GM19351 (cell line): Measurements from ENCODE around the gene DENND6B.

ENCODE experiments used
- ATAC-seq: cut with Tn5 transposase; IDR thresholded peaks from one replicate; pipeline ENCODE4 v1.9.1; 2021; ENCODE audit warnings: mild to moderate bottlenecking, moderate library complexity; ENCODE audit not compliant: unreplicated experiment

The DENND6B gene

DNA sequence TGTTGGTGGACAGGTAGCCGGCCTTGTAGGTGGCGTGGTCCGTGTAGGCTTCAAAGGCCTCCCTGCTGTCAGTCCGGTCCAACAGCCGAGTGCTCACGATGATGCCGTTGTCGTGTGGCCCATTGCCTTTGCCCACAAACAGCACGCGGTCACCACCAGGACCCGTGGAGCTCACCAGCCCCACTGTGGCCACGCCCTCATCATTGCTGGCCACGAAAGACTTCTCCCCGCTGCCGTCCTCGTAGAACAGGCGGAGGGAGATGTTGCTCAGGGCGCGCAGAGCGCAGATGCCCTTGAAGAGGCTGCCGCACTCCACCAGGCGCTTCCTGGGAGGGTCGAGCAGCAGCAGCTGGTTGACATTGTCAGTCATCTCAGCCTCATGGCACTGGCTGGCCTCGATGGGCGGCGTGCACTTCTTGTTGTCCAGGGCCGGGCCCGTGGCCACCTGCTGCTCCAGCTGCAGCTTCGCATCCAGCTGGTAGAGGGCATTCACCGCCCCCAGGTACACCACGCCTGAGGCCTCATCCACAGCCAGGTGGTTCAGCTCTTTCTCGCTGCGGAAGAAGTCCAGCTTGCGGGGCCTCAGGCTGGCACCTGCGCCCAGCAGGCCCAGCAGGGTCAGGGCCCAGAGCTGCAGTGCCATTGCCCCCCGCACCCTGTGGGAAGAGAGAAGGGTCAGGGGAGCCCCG lies 36.7 kb downstream of the DENND6B start:
- ATAC-seq = no peak

DNA sequence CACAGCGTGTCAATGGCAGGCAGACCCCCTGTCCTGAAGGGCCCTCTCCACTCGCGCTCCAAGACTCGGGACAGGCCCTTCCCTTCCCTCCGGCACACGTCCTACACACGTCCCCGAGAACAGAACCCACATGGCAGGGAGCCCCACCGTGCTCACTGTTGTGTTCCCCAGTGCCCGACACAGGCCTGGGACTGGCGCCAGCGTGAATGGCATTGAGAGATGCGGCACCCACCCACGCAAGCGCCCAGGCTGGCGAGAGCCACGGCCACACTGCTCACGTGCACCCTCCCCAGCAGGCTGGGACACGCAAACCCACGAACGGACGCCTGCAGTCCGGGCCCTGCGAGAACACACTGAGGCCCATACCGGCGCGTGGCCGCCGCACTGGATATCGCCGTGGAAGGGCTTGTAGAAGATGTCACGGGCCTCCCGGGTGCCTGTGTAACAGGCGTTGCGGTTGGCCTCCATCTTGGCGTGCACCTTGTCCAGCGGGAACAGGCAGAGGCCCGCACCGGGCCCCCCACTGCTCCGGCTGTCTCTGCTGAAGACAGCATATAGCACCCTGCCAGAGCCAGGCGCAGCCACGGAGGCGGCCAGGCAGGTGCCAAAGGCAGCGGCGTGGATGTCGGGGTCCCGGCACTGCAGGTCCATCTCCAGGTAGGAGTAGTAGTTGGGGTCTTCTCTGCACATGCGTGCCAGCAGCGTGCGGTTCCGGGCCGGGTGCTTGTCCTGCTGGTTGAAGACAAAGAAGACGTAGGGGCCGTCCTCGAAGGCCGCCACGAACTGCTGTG lies 37.5 kb downstream of the DENND6B start:
- ATAC-seq = no peak

DNA sequence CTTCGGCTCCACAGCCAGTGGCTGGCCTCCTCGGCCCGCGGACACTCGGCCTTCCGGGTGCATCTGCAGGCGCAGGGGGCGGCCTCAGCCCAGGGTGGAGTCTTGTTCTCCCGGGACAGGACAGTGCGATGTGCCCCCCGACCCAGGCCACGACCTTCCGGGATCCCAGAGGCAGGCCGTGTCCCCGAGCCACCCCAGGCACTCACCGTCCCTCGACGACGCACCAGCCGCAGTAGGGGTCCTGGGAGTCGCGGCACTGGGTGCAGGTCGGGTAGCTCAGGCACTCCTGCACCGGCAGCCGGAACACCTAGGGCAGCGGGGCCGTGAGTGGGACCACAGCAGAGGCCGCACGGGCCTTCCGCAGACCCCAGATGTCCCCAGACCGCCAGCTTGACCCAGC lies 39.1 kb downstream of the DENND6B start:
- ATAC-seq = no peak

DNA sequence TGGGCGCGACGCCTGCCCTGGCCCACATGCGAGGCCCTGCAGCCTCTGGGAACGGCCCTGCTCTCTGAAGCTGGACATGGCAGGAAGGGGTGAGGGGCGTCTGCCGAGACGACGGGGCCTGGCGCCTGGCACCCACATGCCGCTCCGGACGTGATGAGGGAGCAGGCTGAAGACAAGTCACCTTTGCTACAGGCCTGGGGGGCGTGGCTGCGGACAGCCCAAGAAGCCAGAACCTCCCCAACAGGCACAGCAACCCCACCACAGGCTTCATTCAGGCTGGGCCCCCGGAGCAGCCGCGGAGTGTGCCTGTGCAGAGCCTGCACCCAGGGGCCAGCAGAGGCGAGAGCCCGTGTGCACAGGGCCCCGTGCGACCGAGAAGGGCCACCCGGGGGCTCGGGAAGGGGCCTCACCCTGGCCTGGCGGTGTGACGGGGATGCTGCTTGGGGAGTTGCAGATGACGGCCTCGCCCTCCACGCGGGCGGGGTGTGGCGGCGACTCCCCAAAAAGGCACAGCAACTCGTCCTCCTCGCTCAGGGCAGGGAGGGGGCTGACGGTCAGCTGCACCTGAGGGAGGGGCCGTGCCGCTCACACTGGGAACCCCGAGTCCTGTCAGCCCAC lies 40.0 kb downstream of the DENND6B start:
- ATAC-seq = no peak

DNA sequence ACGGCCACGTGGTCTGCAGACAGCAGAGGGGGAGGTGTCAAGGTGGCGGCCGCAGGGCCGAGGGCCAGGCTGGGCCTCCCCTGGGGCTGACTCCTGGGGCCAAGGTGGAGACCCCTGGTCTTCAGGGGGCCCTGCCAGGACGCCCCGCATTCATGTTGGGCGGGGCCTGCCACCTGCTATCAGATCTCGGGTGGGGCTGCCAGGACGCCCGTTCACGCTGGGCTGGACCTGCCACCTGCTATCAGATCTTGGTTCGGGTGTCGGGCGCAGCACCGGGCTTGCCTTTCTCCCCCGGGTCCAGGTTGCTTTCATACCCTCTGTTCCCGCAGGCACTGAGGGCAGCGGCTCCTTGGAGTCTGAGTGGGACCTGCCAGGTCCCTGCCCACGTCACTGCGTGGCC lies 40.5 kb downstream of the DENND6B start:
- no peak for ATAC-seq

DNA sequence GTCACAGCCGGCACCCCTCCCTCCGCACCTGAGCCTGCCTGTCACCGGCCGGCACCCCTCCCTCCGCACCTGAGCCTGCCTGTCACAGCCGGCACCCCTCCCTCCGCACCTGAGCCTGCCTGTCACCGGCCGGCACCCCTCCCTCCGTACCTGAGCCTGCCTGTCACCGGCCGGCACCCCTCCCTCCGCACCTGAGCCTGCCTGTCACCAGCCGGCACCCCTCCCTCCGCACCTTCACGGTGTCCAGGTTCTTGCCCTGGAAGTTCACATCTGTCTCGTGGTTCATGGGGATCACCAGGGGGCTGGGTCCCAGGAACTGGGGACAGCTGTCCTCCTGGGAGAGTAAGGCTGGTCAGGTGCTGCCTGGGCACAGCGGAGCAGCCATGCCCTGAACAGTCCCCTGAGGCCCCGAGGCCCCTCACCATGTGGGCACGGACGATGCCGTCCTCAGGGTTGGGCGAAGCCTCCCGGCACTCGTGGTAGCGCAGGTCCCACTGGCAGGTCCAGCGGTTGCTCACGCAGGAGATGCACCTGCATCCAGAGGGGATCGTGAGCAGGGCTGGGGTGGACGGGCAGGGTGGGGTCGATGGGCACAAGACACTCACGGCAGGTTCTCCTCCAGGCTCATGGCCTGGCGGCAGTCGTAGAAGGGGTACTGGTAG lies 41.1 kb downstream of the DENND6B start:
- ATAC-seq = no peak

DNA sequence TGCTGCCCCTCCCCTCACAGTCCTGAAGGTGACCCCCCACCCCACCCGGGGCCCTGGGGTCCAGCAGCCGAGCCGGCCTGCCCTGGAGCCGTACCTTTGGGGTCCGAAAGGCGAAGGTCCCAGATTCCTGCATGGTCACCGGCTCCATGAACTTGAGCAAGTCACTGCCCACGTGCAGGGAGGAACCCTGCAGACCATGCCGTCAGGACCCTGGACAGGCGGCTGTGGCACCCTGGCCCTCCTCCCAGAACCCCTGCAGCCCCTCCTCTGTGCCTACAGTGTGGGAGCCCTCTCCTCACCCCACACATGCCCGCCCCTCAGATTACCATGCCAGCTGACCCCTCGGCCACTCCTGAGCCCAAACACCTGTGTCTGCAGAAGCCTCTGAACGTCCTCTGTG lies 42.3 kb downstream of the DENND6B start:
- ATAC-seq = no peak

DNA sequence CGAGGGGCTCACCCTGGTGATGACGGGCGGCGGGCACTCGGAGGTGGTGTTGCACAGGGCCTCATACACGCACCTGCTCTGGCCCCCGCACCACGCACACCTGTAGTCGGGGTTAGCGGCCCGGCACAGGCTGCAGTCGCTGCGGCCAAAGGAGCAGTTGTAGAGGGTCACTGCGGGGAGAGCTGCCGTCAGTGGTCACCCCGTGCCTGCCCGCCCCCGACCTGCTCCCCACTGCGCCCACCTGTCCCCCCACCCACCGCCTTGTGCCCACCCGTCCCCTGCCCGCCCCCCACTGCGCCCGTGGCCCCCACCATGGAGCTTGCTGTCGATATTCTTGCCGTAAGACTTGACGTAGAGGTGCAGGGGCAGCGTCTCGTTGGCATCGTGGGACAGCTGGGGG lies 43.0 kb downstream of the DENND6B start:
- no peak for ATAC-seq

DNA sequence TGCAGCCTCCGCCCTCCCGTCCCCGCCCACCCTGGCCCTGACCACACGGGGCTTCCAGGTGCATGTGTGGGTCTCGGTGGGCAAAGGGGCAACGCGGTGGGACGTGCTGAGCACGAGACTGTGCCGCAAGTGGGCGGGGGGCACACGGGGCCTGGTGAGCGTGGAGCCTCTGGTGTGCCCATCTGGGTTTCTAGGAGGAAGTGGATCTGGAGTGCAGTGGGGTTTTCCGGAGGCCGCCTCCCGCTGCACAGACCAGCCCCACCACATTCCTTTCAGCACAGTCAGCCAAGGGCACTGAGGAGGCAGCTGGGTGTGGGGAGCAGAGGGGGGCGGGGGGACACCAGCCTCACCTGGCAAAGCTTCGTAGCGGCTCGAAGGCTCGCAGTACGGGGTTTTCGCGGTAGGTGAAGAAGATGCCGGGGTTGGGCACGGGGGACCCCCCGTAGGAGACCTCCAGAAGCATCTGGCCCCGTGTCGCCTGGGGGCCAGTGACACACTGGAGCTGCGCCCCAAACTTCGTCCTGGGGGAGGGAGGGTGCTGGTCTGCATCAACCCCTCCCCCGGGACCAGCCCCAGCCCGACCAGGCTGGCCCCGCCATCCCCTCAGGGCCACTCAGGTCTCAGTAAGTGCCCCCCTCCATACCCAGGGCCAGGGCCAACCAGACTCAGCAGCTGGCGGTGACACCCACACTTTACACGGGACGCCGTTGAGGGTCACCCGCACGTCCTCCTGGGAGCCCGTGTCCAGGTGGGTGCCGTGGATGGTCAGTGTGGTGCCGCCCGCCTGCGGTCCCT lies 44.3 kb downstream of the DENND6B start:
- no peak for ATAC-seq

DNA sequence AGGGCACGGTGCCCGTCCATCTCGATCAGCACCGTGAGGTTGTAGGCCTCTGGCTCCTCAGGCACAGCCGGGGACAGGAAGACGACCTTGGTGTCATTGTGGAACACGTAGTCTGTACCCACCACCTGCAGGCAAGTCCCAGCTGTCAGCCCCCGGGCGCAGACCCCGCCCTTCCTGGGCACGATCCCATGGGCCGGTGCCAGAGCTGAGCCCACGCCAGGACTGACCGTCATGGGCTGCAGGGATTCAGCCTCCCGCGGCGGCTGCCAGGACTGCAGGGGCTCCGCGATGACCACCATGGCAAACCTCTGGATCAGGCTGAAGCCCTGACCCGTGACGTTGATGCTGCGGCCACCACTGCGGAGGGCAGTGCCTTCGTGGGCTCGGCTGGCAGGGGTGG lies 44.9 kb downstream of the DENND6B start:
- no peak for ATAC-seq

DNA sequence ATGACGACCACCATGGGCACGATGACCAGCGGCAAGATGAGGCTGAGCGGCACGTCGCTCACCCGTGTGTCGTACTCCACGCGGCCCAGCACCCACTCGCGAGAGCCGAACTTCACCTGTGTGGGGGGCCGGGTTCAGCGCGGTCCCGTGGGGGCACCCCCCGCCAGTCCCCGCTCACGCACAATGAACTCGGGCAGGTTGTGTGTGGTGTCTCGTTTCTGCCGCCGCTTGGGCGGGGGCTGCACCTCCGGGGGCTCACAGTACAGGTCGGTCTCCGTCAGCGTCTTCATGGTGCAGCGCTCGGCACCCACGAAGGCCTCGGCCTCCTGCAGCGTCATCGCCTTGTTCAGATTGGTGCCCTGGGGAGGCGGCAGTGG lies 45.4 kb downstream of the DENND6B start:
- no peak for ATAC-seq

DNA sequence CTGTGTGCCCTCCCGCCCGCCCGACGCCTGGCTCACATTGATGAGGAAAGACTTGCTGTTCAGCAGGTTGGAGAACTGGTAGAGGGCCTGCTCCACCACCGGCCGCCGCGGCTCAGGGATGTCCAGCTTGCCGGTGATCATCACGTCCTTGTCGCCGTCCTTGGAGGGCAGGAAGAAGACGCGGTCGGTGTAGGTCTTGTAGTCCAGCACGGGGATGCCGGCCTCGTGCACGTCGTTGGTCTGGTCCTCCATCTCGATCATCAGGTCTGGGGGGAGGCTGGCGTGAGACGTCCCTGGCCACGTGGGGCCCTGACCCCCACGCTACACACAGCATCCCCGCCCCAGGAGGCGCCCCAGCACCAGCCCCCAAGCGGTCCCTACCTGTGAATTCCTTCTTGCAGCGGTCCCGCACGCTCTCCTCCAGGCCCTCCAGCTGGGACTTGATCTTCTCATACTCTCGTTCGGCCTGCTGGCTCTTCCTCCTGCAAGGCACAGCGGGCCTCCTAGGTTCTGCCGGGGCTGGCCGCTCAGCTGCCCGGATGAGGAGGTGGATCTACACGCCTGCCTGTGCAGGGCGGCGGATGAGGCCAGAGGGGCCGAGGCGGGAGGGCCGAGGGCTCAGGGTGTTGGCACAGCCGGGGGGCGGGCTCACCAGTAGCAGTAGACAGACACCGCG lies 46.0 kb downstream of the DENND6B start:
- ATAC-seq = no peak

DNA sequence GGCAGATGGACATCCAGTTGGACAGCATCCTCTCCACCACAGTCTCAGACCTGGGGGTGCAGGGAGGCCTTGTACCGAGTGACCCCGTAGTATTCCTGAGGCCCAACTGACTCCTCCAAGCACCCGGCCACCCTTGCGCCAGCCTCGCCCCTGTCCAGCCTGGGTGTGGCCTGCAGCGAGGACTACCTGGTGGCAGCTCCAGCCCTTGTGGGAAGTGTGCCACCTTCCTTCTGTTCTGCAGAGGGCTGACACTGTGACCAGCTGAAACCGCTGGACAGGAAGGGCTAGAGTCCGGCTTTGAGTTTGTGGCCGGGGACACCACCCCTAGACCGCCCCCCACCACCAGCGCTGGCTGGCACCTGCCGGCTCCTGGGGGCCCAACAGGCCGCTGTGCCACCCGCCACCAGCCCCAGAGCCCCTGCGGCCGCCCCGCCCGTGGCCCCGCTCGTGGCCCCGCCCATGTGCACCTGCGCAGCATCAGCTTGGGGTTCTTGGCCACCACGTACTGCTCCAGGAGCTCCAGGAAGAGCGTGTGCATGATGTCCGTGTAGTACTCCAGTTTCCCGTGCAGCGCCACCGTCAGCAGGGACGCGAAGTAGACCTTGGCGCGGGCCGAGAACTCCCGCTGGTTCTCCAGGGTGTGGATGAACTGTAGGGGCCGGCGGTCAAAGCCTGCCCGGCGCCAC lies 46.6 kb downstream of the DENND6B start:
- no peak for ATAC-seq

DNA sequence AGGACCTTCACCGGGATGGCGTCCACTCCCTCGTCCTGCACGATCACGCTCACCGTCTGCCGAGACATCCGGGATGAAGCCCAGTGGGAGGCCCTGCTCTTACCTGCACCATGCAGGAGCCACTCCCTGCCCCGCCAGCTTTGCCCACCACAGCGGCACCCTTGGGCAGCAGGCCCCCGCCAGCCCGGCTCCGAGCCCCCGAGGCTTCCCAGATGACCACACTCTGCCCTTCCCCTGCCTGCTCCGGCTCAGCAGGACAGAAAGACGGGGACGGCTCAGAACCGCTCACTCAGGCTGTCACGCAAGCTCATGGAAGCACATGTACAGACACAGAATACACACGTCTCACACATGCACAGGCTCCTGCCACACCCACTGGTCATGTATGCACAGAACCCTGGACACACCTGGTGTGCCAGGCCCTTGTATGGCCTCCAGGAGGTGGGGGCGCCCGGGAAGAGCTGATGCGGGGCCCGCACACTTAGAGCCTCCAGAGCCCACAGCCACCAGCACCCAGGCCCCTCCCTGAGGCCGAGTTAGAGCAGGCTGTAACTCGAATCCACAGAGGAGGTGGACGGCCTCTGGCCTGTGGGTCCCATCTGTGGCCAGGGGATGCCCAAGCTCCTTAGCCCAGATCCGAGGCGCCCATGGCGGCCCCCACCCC lies 47.7 kb downstream of the DENND6B start:
- ATAC-seq = no peak

DNA sequence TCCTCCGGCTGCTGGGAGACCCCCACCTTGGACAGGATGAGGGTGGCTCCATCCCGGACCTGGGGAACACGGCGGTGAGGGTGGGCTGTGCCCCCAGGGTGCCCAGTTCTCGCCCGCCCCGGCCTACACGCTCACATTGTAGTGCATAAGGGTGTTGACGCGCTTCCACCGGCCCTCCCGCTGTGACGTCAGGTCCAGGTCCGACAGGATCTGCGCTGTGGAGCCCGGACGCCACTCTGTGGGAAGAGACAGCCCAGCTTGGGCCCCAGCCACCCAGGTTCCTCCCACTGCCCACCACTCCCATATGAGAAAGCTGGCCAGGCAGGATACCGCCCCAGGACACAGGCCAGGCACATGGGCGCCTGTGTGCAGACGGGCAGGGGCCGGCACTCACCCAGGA lies 48.4 kb downstream of the DENND6B start:
- no peak for ATAC-seq

DNA sequence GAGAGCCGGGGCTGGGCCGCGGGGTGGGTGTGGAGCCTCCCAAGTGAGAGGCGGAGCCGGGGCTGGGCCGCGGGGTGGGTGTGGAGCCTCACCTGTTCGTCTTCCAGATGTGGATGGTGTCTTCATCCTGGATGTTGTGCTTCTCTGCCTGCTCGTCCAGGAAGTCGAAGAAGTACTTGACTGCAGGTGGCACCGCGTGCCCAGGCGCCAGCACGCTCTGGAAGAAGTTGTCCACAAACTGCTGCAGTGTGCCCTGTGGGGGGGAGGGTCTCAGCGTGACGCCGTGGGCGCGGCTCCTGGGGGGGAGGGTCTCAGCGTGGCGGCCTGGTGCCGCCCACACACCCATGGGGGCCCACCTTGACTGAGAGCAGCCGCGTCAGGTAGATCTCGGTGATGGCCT lies 49.1 kb downstream of the DENND6B start:
- no peak for ATAC-seq

DNA sequence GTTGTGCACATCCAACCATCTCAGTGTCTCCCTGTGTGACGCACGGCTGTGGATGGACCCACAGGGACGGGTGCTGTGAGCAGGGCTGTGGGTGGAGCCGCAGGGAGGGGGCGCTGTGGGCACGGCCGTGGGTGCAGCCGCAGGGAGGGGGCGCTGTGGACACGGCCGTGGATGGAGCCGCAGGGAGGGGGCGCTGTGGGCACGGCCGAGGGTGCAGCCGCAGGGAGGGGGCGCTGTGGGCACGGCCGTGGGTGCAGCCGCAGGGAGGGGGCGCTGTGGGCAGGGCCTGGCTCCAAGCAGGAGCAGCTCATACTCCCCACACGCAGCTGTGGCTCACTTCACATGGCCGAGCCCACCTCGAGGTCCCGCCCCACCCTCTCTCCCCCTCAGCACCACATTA lies 50.7 kb downstream of the DENND6B start:
- peak; percentile 56 for ATAC-seq

DNA sequence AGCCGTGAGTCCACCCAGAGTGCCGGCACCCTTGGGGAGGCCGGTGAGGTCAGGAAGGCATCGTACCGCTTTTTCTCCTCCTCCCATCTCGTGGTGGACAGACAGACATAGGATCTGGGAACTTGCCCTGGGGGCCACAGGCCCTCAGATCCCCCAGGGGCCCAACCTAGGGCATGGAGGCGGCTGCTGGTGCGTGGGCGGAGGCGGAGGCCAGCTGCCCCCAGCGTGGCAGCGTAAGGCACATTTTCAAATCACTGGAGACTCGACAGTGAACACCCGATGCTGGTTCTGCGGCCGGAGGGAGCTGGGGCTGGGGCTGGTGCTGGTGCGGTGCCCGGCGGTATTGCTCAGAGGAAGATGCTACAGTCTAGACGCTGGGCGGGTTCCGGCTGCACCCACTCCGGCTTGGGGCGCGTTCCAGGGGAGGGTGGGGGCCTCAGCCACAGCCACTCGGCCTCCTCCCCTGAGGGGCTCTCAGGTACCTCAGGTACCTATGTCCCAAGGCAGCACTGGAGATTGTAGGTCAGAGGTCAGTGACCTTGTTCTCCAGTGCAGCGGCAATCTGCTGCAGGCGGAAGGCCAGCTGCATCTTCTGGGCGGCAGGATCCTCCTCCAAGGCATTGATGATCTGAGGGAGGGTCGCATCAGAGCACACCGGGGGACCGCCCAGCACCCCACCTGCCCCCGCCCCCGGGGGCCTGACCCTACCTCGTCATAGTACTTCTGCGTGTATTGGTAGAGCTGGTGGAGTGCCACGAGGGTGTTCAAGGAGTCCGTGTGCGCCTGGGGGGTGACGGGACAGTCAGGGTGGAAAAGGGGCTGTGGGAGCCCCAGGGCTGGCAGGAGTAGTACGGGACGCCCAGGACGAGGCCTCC lies 51.4 kb downstream of the DENND6B start:
- ATAC-seq = no peak
